KBM-7 (cell line): ENCODE measurements around the gene CD1B.
"Not testable (repeated sequence)": the region's sequence is repeated elsewhere in the genome, so short reads cannot be mapped to it uniquely, and the experiment has no call there.

Experiments
- DNase-seq: peaks from one replicate; pipeline ENCODE4 v3.0.0-alpha.2; 2015
- in situ Hi-C: fragments of 300-500 bp; cut with MboI; formaldehyde crosslinking; loops from 2 replicates; pipeline ENCODE4 v1.14.3; 2020; ENCODE audit warnings: low sequenced_read_pairs, low pct_unique_long_range_greater_than_20kb, mixed read lengths

Gene CD1B

DNA sequence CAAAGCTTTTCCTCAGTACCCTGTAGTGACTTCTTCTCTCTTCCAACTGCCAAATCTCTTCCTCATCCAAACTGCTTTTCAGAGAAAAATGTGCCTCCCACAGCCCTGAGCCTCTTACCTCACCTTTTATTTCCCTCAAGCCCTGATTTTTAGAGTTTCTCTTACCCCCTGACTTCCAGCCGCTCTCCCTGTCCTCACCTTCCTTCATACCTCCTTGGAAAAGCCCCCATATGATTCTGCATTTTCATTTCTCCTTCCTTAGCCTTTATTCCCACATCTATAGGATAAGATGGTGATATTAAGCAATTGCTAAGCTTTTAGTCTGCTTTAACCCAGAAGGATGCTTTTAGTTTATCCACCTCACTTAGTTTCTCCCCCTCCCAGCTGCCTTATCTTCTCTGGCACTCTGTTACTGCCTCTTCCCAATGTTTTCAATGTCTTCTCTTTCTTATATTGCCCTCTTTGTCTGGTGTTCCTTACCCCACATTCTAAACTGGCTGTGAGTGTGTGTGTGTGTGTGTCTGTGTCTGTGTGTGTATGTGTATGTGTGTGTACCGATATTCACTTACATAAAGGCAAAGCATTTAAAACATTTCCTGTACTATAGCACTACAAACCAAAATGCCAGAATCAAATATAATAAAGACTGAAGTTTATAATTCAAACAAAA lies at the start of gene CD1B:
Gene CD1B (minus strand): TSS at position 51 of the 670 bp plus-strand sequence. CDS start 108 bp downstream, outside the sequence.
- DNase-seq = no peak
- in situ Hi-C loops = no loop called here

- in situ Hi-C loops = no loop called here
- DNase-seq = no peak
Measured at GRCh38 chr1:158374860-158375259, 43.5 kb upstream of the CD1B start.

GRCh38 chr1:158374101-158374500 lies 42.8 kb upstream of the CD1B start:
- DNase-seq, in situ Hi-C loops: not testable (repeated sequence)

DNA sequence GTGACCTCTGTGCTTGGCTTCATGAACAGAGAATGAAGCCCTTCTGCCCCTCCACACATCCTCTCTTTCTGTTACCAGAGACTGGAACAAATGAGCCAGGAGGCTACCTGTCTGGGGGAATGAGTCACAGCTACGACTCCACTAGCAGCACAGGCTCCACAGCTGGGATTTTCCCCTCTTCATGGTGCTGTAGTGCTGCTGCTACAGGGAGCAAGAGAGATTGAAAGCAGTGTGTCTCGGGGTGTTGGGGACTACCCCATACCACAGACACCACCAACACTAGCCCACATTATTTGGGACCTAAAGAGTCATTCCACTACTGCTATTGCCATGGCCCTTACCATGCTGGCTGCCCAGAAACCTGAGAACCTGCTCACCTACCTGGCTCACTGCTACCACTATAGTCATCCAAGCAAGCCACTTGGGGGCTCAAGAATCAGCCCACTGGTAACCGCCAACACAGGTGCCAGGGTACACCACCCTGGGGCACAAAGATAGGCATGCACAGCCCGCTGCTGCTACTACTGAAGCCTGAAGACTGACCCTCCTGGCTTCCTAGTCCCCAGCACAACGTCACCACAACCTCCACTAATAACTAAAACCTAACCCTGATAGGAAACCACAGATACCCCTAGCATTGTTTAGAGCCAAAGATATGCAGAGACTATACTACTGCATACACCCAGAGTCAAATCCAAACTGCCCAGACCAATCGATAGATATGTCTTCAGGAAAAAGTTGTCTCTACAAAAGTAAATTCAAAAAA lies 40.0 kb upstream of the CD1B start:
- no peak for DNase-seq

GRCh38 chr1:158366783-158367182 lies 35.5 kb upstream of the CD1B start:
- in situ Hi-C loops = no loop called here
- no peak for DNase-seq

More for the DNA sequence above, 40.0 kb upstream of the CD1B start:
- in situ Hi-C loops = no loop called here

DNA sequence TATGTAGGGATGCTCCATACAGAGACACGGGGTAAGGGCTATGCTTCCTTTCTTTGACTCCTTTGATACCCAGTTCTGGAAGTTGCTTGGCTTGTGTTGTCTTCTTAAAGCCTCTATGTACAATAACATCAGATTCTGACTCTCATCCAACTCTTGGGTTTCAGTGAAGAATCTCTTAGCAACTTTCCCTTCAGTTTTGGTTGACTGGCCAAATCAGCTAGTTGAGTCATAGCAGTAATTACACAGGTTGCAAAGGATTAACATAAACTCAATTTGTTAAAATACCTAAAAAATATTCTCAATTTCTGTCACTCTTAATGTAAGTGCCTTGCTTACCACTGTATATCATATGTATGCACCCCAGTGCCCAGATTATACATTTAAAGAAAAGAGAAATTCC lies 31.6 kb upstream of the CD1B start:
- DNase-seq = no peak
- in situ Hi-C loops = no loop called here

DNA sequence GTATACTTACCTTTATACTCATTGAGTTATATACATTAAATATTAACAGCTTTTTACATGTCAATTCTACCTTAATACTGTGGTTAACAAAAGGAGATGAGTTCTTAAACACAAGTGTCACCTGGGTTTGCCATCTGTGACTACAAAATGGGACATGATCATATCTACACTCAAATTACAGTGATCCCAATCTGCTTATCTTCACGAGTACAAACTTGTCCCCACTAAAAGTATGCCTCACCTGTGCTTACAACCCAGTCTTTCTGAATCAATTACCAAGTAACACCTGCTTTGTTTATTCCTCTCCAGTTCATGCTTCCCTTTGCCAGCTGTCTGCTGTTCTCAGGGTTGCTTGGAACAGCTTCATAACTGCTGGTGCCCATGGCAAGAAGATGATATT lies 31.2 kb upstream of the CD1B start:
- in situ Hi-C loops = no loop called here
- DNase-seq = no peak

DNA sequence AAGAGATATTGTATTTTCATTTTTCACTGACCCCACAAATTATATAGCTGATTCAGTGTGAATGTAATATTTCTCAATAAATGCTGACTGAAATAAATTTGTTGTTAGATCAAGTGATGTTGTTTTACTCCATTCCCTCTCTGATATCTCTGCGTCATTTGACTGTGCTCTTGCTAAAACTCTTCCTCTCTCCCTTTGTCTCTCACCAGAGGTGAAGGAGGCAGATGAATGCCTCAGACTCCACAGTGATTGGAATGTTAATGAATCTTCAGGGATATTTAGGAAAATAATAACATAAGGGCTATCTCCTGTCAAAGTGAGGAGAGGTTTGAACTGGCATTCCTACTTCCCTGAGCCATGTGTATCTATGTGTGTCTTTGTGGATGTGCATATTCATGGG lies 26.1 kb upstream of the CD1B start:
- in situ Hi-C loops = no loop called here
- DNase-seq = no peak

- no peak for DNase-seq
- in situ Hi-C loops = no loop called here
Measured at GRCh38 chr1:158356616-158357015, 25.3 kb upstream of the CD1B start.

DNA sequence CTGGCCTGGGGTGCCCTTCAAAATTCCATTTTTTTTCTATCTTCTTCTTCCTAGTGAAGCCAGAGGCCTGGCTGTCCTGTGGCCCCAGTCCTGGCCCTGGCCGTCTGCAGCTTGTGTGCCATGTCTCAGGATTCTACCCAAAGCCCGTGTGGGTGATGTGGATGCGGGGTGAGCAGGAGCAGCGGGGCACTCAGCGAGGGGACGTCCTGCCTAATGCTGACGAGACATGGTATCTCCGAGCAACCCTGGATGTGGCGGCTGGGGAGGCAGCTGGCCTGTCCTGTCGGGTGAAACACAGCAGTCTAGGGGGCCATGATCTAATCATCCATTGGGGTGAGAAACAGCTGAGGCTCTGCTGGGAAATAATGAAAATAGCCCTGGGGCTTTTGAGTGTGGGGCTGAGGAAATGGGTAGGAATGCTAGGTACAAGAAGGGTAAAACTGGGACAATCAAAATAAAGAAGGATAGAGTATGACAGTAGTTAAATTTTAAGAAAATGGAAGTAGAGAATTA lies 24.5 kb upstream of the CD1B start:
- in situ Hi-C loops = no loop called here
- DNase-seq = no peak

DNA sequence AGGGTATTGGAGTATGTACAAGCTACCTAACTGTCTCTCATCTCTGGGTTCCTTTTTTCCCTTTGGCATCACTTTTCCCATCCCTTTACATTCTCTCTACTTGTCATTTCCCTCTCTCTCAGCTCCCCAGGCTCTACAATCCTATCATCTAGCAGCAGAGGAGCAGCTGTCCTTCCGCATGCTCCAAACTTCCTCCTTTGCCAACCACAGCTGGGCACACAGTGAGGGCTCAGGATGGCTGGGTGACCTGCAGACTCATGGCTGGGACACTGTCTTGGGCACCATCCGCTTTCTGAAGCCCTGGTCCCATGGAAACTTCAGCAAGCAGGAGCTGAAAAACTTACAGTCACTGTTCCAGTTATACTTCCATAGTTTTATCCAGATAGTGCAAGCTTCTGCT lies 22.9 kb upstream of the CD1B start:
- DNase-seq = no peak
- in situ Hi-C loops = no loop called here

DNA sequence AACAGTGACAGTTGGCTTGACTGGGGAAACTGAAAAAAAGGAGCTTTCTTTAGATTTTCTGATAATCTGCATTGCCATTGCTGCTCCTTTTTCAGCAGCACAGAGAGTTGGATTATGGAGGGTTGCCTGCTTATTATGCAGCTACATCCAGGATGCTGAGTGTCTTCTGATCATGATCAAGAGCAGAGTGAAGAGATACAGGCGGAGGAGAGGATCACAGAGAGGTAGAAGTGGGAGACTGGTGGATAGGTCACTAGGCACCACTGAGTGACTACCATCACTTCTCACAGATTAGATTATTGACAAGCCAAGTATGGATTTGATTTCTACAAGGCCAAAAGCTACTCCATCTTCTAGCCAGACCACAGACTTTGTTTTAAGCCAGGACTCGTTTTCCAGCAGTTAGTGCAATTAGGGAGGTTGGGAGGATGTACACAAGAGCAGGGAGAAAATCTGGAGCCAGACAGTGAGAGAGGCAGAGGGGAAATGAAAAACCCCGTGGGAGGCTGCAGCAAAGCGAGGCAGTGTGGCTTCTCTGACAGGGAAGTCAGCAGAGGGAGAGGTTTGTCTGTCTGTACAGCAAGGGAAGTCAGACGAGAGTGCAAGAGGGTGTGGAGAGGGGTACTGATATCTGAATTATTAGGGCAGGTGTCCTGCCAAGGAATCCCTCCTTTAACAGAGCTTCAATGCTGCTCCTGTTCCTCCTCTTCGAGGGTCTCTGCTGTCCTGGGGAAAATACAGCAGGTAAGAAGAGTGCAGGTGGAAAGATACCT lies 22.2 kb upstream of the CD1B start, which contains the start of gene CD1E:
Gene CD1E (plus strand): TSS at position 592 of the 773 bp plus-strand sequence. CDS start 95 bp downstream, at position 687.
- in situ Hi-C loops = no loop called here
- no peak for DNase-seq

- in situ Hi-C loops, DNase-seq: not testable (repeated sequence)
Measured at GRCh38 chr1:158348946-158349345, 17.6 kb upstream of the CD1B start.

GRCh38 chr1:158336413-158336812 lies 5.1 kb upstream of the CD1B start:
- in situ Hi-C loops, DNase-seq: not testable (repeated sequence)

DNA sequence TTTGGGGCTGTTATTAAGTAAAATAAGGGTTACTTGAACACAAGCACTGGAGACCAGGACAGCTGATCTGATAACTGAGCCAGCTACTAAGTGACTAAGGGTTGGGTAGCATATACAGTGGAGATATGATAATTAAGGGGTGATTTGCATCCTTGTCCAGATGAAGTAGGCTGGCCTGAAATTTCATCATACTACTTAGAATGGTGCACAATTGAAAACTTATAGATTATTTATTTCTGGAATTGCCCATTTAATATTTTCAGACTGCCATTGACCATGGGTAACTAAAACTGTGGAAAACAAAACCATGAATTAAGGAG lies 3.8 kb upstream of the CD1B start:
- no peak for DNase-seq
- in situ Hi-C loops = no loop called here

DNA sequence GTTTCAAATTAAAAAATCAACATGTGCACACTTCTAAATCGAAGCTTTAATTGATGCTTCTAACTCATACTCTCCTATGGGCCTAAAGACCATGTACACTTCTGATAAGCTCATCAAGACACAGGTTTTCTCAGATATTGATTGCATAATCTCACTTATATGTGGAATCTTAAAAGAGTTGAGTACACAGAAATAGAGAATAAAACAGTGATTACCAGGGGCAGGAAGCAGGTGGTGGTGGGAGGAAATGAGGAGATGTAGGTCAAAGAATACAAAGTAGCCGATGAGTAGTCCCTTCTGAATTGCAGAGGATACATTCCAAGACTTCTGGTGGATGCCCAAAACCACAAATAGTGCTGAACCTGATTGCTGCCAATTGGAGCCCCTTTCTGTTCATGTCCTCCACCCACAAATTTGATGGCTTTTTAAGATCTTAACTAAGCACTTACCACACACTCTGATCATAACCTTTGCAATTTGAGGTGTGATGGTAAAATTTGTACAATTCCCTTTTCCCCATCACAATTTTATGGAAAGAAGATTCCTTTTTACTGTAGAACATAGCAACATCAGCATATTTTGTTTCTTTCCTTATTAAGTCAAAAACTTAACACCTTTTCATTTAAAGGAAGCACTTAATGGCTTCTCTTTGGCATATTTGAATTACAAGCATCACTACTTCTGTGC lies 3.3 kb upstream of the CD1B start:
- in situ Hi-C loops = no loop called here
- DNase-seq = no peak

DNA sequence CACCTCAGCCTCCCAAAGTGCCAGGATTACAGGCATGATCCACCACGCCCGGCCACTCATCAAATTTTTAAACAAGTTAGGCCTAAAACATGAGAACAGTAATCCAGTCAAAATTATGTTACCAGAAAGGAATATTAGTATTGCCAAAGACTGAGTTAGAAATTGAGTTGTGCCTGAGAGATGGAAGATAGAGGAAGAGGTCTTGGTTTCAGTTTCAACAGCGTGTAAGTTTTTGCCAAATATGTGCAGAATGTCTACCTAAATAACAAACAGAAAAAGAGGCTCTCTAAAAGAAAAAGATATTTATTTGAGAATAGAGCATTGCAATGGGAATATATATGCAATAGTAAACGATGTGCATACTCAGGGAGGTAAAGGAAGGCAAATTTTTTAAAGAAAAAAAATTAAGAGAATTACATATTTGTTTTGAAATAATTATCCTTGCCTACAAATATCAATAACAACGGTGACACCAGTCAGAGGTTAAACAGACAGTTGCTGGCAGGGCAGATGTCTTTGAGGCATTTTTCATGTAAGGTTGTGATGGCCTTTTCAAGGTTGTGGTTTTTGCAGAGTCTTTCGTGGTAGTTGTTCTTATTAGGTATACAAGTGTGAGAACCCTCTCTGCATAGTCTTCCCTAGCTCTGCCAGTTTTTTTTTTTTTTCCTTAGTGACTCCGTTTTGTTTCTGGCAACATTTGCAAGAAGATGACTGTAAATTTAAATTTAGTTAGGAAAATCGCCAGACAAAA lies 2.2 kb upstream of the CD1B start:
- DNase-seq = no peak
- in situ Hi-C loops = no loop called here

DNA sequence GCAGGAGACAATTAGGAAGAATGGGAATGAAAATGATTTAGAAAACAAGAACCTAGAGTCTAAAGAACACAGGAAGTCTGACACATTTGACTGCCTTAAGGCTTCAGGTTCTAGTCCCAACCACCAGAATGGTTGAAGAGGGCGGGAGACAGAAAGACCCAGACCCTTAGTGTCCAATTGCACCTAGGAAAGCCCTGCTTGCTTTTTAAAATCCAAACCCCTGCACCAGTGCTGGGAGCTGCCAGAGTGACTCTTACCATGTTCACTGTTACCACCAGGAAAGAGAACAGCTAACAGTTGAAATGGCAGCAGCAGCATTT lies 265 bp downstream of the CD1B start:
- in situ Hi-C loops = no loop called here
- no peak for DNase-seq
